Measurements from ENCODE around the gene DEPDC1B. TPM values are rescaled to one million over a fixed set of nuclear protein-coding genes. Genes with fewer than 3 reads are reported as not detected.
"Not testable (repeated sequence)": the region's sequence is repeated elsewhere in the genome, so short reads cannot be mapped to it uniquely, and the experiment has no call there.

Gene DEPDC1B
- total RNA-seq, 1 donor from 2014 or later: not detected

- intact Hi-C loops (cut with DNase I): no loop called here
- DNase-seq (ENCODE audit: low spot score): no peak
Observed at GRCh38 chr5:60598424-60598823, 101.5 kb downstream of the DEPDC1B start.

GRCh38 chr5:60597572-60598320 is 102.2 kb downstream of the DEPDC1B start:
- intact Hi-C loops (cut with DNase I): no loop called here
- no peak for DNase-seq (ENCODE audit: low spot score)

GRCh38 chr5:60594715-60595477 is 105.1 kb downstream of the DEPDC1B start:
- intact Hi-C loops (cut with DNase I): no loop called here
- no peak for DNase-seq (ENCODE audit: low spot score)

- intact Hi-C loops (cut with DNase I): no loop called here
- DNase-seq (ENCODE audit: low spot score): no peak
Observed at GRCh38 chr5:60590172-60590571, 109.8 kb downstream of the DEPDC1B start.

GRCh38 chr5:60587312-60587711 is 112.7 kb downstream of the DEPDC1B start:
- not testable (repeated sequence) for DNase-seq (ENCODE audit: low spot score)
- intact Hi-C loops (cut with DNase I): loop anchor here (2.0 kb wide), 1 partner anchor 773 kb away; no protein-coding TSS in a partner anchor

GRCh38 chr5:60586307-60586901 is 113.6 kb downstream of the DEPDC1B start:
- intact Hi-C loops (cut with DNase I): loop anchor here (2.0 kb wide), 1 partner anchor 772 kb away; no protein-coding TSS in a partner anchor

GRCh38 chr5:60585618-60586017 is 114.3 kb downstream of the DEPDC1B start:
- no peak for DNase-seq (ENCODE audit: low spot score)
- intact Hi-C loops (cut with DNase I): loop anchor here (2.0 kb wide), 1 partner anchor 771 kb away; no protein-coding TSS in a partner anchor

More at GRCh38 chr5:60586307-60586901, 113.6 kb downstream of the DEPDC1B start:
- no peak for DNase-seq (ENCODE audit: low spot score)

GRCh38 chr5:60584304-60584703 is 115.7 kb downstream of the DEPDC1B start:
- intact Hi-C loops (cut with DNase I): no loop called here
- no peak for DNase-seq (ENCODE audit: low spot score)

- intact Hi-C loops (cut with DNase I): no loop called here
- no peak for DNase-seq (ENCODE audit: low spot score)
Observed at GRCh38 chr5:60583616-60584015, 116.3 kb downstream of the DEPDC1B start.

GRCh38 chr5:60578315-60578714 is 121.7 kb downstream of the DEPDC1B start:
- DNase-seq (ENCODE audit: low spot score): no peak
- intact Hi-C loops (cut with DNase I): no loop called here

- intact Hi-C loops (cut with DNase I): no loop called here
Observed at GRCh38 chr5:60577116-60577515, 122.8 kb downstream of the DEPDC1B start.

GRCh38 chr5:60576425-60576824 is 123.5 kb downstream of the DEPDC1B start:
- DNase-seq (ENCODE audit: low spot score): no peak
- intact Hi-C loops (cut with DNase I): no loop called here

More at GRCh38 chr5:60577116-60577515, 122.8 kb downstream of the DEPDC1B start:
- no peak for DNase-seq (ENCODE audit: low spot score)

- intact Hi-C loops (cut with DNase I): no loop called here
- DNase-seq (ENCODE audit: low spot score): no peak
Observed at GRCh38 chr5:60568646-60569045, 131.3 kb downstream of the DEPDC1B start.

GRCh38 chr5:60563696-60564324 is 136.2 kb downstream of the DEPDC1B start:
- intact Hi-C loops (cut with DNase I): no loop called here

GRCh38 chr5:60553291-60553690 is 146.7 kb downstream of the DEPDC1B start:
- intact Hi-C loops (cut with DNase I); DNase-seq (ENCODE audit: low spot score): not testable (repeated sequence)

More at GRCh38 chr5:60563696-60564324, 136.2 kb downstream of the DEPDC1B start:
- DNase-seq (ENCODE audit: low spot score): no peak

- intact Hi-C loops (cut with DNase I): no loop called here
Observed at GRCh38 chr5:60551829-60552228, 148.1 kb downstream of the DEPDC1B start.

GRCh38 chr5:60551250-60551649 is 148.7 kb downstream of the DEPDC1B start:
- intact Hi-C loops (cut with DNase I): no loop called here
- no peak for DNase-seq (ENCODE audit: low spot score)

More at GRCh38 chr5:60551829-60552228, 148.1 kb downstream of the DEPDC1B start:
- DNase-seq (ENCODE audit: low spot score): no peak

- no peak for DNase-seq (ENCODE audit: low spot score)
- intact Hi-C loops (cut with DNase I): no loop called here
Observed at GRCh38 chr5:60550311-60550710, 149.7 kb downstream of the DEPDC1B start.

- intact Hi-C loops (cut with DNase I): no loop called here
- no peak for DNase-seq (ENCODE audit: low spot score)
Observed at GRCh38 chr5:60549841-60550240, 150.1 kb downstream of the DEPDC1B start.

Data from cardiac septum (tissue), 1 donor.